Medulla oblongata (tissue), 1 donor: ENCODE measurements around the gene COPZ2.
"Not testable (repeated sequence)": the region's sequence is repeated elsewhere in the genome, so short reads cannot be mapped to it uniquely, and the experiment has no call there.

Experiments used
- DNase-seq: peaks from one replicate; pipeline ENCODE4 v3.0.0-alpha.2; 2015; ENCODE audit errors: extremely low spot score

The COPZ2 gene

DNA sequence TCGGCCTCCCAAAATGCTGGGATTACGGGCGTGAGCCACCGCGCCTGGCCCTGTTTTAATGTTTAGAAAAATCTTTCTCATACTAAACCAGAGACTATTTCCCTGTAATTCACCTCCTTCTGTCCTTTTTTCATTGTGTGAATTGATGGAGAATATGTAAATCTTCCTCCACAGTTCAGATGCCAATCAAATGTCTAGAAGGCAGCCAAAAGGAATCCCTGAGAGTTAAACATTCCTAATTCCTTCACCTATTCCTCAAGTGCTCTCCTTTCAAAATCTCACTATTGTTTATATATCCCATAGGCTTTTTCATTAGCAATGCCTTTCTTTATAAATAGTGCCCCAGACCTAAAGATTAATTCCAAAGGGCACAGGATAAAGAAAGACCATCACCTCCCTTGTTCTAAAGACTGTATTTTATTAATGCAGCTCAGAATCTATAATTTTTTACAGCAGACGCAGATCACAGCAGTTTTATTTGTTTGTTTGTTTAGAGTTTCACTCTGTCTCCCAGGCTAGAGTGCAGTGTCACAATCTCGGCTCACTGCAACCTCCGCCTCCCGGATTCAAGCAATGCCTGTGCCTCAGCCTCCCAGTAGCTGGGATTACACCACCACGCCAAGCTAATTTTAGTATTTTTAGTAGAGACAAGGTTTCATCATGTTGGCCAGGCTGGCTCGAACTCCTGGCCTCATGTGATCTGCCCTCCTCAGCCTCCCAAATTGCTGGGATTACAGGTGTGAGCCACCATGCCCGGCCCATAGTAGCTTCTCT, 30.5 kb downstream of the COPZ2 start:
- no peak for DNase-seq

DNA sequence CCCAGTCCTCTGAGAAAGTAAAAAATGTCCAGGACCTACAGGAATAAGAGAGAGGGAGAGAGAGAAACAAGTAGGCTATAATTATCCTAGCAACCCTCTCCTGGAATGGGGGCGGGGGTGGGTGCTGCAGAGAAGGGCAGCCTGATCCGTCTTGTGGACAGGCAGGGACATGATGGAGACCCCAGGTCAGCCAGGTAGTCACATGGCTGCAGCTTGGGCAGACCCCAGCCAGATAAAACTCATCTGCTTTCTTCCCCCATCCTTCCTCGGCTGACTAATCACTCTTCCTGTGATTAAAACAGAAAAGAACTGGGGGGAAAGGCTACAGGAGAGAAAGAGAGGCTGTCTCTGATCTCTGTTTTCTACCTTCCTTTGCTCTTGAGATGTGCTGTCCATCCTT, 32.6 kb downstream of the COPZ2 start:
- DNase-seq: no peak

DNA sequence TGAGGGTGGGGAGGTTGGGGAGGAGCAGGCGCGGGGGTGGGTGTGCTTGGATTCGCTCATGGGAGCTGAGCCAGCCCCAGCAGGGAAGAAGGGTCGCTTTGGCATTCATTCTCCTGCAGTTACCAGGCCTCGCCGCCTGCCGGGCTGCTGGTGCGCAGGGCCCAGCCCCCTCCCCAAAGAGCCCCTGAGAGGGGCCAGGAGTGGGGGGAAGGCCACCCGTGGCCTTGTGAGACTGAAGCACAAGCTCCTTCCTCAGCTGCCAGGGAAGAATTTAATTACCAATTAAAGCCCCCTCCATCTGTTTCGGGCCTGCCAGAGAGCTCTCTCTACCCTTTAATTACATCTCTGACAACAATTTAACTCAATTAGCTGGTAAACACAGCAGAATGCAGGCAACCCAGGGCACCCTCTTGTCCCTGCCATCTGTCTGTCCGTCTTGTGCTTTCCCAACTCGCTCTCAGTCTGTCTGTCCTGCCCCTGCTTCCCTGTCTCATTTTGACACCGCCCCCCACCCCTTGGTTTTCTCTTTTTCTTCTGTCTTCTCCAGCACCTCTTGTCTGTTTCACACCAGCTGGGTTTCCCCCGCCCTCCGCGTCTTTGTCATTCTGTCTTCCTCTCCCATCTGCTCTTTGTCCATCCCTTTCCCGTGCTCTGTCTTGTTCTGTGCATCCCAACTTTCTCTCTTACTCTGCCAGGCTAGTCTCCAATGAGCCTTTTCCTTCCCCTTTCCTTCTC, 34.0 kb downstream of the COPZ2 start:
- DNase-seq: no peak

DNA sequence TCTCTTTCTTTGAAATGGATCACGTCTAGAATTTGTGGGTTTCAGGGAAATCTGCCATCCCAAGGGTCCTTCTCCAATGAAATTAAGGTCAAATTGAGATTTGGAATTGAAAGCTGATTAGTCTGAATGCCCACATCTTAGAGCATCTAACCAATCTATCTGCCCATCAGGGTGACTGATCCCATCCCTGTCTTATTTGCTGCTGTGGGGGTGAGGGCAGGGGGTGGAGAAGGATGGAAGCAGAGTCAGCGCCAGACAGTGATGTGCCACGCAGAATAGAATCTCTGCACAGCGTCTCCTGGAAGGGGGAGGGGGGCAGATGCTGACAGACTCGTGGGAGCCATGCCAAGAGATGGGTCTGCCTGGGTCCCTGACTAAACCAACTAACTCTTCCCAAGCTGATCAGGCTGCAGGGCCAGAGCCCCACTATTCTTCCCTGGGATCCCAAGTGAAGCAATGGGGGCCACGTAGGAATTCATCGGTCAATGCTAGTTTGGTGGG, 34.6 kb downstream of the COPZ2 start:
- DNase-seq: no peak

DNA sequence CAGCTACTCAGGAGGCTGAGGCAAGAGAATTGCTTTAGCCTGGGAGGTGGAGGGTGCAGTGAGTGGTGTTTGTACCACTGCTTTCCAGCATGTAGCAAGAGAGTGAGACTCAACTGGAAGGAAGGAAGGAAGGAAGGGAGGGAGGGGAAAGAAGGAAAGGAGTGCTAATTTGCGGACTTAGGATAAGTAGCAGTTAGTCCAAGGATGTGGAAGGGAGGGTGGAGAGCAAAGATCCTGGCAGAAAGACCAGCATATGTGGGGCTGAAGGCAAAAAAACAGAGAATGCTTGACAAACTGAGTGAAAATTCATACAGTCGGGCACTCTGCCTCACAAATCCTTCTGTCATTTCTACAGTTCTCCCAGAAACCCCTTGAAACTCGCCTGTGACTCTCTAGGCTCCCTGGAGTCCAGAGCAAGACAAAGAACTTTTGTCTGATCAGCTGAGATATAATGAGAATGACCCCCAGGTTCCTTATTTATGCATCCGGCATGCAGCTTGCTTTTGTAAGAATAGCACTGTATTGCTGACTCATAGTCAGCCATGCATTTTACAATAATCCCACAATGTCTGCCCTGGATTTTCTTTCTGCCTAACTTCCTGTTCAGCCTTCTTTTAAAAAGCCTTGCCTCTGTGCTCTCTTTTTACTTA, 35.2 kb downstream of the COPZ2 start:
- peak; percentile 65 for DNase-seq

DNA sequence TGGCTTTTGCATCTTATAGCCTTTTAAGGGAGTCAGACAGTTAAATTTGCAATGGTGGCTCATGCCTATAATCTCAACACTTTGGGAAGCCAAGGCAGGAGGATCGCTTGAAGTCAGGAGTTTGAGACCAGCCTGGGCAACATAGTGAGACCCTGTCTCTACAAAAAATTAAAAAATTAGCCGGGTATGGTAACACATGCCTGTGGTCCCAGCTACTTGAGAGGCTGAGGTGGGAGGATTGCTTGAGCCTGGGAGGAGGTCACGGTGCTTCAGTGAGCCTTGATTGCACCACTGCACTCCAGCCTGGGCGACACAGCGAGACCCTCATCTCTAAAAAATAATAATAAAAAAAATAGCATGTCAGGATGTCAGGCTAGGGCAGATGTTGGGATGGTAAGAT, 35.9 kb downstream of the COPZ2 start:
- DNase-seq: not testable (repeated sequence)

DNA sequence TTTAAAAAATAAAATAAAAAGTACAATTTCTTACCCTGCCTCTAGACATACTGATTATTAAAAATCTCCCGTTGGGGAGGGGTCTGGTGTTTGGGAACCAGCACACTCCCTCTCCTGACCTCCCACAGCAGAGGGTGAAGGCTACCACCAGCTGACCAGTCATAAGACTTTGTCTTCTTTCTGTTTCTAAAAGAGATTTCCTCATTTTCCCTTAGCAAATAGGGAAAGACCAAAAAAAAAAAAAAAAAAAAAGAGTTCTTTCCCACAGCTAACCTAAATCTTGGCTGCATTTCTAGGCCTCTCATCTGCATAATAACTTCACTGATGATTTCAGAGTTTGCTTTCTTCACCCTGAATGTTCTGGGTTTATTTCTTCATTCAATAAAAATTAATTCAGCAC, 36.4 kb downstream of the COPZ2 start:
- DNase-seq: peak; percentile 60

DNA sequence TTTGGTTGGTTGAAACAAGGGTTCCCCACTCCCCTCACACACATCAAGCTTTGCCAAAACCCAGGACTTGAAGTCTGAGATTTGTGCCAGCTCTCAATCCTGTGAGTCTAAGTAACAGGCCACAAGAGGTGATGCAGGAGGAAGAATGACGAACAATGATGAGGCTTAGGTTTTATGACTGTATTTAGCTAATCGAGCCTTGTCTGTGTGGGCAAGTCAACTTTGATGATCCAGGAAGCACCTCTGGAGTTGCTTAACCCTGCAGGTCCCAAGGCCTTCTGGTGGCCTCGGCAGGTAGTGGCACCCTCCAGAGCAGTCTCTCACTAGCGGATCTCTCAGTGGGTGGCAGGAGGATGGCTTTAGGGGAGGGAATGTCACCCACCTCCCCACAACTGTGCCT, 38.0 kb downstream of the COPZ2 start:
- no peak for DNase-seq

DNA sequence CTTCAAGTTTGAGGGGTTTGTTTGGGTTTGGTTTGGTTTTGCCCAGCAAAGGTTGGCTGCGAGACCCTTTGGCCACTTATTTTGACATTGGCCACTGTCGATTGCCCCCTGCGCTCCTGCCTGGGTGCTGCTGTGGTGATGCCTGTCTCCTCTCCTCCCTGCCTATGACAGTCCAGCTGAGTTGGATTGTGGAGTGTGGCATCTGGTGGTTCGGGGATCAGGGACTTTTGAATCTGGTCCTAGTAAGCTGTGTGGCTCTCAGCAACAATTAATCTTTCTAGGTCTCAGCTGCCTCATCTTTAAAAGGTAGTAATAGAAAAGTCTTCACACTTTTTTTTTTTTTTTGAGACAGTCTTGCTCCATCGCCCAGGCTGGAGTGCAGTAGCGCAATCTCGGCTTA, 39.6 kb downstream of the COPZ2 start:
- DNase-seq: no peak

DNA sequence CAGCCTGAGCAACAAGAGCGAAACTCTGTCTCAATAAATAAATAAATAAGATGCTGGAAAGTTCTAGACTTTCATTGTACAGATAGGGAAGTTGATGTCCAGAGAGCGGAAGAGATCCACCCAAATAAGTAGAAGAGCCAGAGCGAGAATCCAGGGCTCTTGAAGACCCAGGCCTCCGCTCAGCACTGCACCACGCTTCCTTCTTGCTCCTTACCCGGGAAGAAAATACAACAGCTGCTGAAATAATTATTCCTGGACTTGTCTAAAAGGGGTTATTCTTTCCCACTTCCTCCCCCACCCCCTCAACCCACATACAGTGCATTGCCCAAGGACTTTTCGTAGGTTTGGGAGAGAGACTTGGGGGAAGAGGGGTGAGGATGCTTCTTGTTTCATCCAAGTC, 40.0 kb downstream of the COPZ2 start:
- DNase-seq: no peak

DNA sequence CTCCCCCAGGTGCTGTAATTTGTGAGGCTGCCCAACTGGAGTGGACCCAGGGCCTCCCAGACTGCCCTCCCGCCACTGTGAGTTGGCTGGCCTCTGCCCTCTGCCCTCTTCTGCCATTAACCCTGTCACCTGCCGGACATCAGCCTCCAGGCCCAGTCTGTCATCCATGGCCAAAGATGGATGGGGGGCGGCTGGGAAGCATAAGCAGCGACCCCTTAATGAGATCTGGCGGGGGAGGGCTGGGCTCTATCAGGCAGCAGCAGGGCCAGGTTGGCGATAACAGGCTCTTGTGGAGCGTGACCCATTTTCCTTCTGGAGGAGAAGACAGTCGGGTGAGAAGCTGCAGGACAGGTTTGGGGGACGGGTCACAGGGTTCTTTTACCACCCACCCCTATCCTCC, 41.4 kb downstream of the COPZ2 start:
- DNase-seq: no peak

DNA sequence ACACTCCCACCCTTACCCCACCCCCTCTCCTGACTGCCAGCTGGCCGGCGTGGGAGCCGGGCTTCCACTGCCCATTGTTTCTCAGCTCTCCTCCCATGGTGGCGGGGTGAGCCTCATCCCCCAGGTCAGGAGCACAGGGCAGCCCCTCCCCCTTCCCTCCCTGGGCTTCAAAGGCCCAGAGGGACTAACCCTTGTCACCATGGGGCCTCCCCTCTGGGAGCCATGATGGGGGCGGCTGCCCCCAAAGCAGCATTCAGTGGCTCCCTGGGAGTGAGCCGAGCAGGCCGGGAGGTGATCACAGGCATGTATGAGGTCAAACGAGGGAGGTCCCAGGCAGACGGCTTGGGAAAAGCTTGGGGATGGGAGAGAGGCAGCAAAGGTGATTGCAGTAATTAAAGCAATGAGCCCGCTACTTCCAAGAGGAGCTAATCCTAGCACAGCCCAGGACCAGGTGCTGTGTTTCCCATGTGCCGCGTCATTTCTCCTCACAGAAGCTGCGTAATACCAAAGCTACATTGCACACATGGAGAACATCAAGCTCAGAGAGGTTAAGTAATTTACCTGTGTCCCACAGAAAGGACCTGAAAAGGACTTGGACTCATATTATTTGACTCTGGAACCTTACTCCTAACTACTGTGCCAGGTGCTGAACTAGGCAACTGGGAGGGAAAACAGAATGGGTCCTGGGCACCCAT, 42.2 kb downstream of the COPZ2 start:
- no peak for DNase-seq

DNA sequence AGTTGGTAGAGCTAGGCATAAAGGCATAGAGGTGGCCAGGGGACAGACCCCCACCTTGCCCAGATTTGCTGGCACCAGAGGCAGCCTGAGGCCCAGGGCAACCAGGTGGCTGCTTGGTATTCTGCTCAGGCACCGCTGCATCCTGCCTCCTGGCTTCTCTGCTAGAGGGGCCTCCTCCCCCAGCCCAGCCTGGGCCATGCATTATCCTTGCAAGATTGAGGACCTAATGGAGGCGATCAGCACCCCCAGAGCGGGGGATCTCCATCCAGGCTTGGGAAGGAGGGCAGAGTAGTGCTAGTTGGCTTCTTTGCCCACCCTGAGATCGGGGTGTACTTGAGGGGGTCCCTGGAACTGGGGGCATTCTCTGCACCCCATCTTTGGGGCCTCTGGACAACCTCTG, 42.9 kb downstream of the COPZ2 start:
- no peak for DNase-seq

DNA sequence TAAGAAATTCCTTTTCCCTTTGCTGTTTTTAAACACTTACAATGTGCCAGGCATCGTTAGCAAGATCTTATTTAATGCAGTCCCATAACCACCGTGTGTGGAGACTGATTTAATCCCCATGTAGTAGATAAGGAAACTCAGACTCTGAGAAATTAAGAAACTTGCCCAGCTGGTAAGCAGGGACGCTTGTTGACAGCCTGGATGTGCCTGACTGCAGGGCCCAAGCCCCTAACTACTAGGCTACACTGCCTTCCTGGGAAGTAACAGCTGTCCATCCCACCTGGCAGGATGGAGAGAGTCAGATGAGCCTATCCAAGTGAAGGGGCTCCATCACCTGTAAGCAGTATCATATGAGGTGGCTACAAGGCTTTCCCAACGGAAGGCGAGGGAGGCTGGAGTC, 43.6 kb downstream of the COPZ2 start:
- no peak for DNase-seq

DNA sequence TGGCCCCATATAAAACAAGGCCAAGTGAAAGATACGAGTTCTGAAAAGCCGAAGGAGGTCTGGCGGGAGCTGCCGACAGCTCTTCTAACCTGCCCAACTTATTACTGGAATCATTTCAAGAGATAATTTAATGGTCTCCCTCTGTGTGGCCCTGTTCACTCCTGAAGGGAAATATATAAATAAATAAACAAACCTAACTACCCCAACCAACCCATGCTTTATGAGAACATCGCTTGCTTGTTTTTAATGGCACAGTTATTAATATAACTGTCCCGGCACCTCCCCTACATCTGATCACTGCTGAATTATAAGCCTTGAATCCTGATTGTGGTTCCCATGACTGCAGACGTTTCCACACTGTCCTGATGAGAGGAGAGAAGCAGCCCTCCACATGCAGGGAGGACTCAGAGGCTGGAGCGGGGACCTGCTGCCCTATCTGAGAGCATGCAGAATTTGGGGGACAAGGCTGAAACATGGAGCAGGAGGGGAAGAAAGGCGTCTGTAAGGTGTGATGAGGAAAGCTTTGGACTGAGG, 44.5 kb downstream of the COPZ2 start:
- no peak for DNase-seq

DNA sequence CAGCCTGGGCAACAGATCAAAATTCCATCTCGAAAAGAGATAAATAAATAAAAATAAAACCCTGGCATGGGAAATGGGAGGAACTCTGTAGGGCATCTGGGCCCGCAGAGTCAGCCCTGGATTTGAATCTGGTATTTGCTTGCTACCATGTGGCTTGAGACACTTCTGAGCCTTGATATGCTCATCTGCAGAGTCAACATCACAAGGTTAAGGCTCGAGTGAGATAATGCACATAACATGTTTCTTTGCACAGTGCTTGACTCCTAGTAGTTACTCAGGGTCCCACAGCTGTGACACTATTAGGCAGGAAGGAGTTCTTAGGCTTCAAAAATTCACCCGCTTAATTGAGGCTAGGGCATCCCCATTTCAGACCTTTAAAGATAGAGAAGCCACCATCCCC, 45.4 kb downstream of the COPZ2 start:
- DNase-seq: no peak

DNA sequence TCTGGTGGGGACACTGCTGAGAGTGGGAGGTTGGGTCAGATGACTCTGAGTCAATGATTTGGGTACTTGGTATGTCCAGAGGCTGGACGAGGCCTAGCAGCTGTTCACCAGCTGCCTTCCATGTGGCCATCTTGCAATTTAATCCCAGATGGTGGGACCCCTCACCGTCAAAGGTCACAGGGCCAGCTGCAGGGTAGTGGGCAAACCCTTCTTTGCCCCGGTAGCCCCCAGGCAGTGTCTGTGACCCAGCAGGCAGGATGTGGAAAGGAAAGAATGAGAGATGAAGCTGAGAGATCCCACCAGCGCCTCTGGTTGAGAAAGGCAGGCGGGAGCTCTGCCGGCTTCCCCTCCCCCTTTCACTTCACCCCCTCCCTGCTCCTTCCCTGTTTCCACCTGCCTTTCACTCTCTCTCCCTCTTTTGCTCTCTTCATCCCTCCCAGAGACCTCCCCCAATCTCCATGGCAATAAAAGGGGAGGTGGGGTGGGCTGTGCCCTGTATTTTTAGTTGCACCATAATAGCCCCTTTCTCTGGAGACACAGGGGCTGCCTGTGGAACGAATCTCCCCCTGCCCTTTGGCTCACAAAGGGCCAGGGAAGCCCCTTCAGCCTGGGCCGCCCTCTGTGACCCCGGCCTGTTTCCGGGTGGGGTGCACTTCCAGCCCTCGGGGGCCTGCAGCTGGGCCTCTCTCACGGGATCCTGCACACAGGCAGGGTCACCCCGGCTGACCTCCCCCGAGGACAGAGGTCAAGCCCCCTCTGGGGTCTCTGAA, 46.5 kb downstream of the COPZ2 start:
- DNase-seq: no peak

DNA sequence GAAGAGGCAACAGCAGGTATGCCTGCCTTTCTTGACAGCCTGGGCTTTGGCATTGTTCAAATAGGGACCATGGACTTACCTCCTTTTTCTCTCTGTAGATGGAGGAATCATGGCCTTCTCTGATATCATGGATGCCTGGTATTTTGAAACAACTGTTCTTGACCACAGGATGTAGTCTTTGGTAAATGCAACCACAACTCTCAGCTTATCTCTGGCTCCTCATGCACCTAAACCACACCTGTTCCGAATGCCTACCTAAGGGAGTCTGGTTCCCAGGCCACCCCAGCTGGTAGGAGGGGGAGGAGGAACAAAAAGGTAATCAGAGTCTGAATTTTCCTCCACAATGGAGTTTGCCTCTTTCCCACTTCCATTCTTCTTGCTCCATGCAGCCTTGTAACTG, 47.9 kb downstream of the COPZ2 start:
- no peak for DNase-seq

DNA sequence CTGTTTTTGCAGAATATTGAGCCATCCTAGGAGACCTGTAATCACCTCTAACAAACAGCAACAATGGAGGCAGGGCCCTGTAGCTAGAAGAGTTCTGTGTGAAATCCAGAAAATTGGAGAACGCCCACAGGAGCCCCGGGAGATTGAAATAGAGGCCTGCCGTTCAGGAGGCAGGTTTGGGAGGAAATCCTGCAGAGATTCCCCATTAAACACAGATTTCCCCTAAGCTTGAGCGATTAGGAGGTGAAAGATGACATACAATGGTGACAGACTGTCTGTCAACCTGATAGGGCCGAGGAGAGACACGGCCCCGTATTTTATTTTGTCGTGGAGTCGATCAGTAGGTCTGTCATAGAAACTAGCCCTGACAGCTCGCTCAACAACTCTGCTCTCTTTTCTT, 48.4 kb downstream of the COPZ2 start:
- no peak for DNase-seq

DNA sequence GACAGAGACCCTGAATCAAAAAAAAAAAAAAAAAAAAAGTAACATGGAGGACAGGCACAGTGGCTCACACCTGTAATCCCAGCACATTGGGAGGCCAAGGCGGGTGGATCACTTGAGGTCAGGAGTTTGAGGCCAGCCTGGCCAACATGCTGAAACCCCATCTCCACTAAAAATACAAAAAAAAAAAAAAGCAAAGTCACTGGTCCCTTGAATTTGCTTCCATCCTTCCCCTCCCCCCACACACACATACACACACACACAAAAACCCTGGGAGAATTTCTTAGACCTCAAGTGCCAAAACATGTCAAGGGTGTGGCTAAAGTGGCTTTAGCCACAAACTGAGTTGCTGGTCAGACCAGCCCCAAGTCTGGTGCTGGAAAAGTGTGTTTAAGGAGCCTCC, 49.2 kb downstream of the COPZ2 start:
- not testable (repeated sequence) for DNase-seq

DNA sequence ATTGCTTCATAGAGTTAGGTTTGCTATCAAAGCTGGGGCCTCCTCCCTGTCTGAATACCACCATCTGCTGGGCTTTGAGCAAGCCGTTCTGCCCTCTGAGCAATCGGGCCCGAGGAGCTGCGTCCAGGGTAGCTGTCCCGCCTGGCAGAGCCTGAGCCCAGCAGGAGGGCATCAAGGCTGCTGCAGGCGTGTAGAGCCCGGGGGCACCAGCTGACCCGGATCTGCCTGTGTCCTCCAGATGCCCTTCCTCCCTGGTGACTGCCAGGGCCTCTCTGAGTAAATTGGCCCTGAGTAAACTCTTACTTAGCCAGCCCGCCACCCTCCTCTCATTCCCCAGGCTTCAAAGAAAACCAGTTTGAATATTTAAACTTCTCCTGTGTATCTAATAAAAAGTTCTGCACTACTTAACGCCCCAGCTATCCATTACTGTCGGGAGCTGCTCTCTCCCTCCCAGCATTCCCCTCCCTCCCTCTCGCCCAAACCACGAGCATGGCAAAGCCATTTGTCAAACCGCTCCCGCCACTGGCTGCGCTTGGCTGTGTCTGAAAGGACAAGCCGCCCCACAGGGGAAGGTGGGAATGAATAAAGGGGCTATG, 50.3 kb downstream of the COPZ2 start:
- peak; percentile 28 for DNase-seq
